T-helper 1 cell treated with Interleukin-12 subunit alpha and Interleukin-12 subunit beta and Interleukin-4 antibody, amounts not matched to agents 30 μg/mL and 1 μg/mL, for 36 hours (primary cell): ENCODE data around the gene ARHGEF26.

Source experiments
- H3K27ac Mint-ChIP-seq: one replicate; pipeline ENCODE4 v1.8.0; 2021; ENCODE audit warnings: mild to moderate bottlenecking, mixed read lengths
- H3K27me3 Mint-ChIP-seq: one replicate; pipeline ENCODE4 v1.8.0; 2021; ENCODE audit warnings: low read depth, mixed read lengths
- H3K36me3 Mint-ChIP-seq: one replicate; pipeline ENCODE4 v1.8.0; 2021; ENCODE audit warnings: low read depth, mixed read lengths
- H3K4me1 Mint-ChIP-seq: one replicate; pipeline ENCODE4 v1.8.0; 2021; ENCODE audit warnings: low read depth, mixed read lengths
- H3K4me3 Mint-ChIP-seq: one replicate; pipeline ENCODE4 v1.8.0; 2021; ENCODE audit warnings: mild to moderate bottlenecking, moderate library complexity, mixed read lengths
- H3K9me3 Mint-ChIP-seq: one replicate; pipeline ENCODE4 v1.8.0; 2021; ENCODE audit warnings: mixed read lengths

Gene ARHGEF26

GRCh38 chr3:154227531-154227930 lies 106.3 kb downstream of the ARHGEF26 start:
- Mint-ChIP-seq H3K36me3 (no peaks in the 10 kb centered on the region), H3K4me3 (no peak overlapping the region), H3K27ac (no peak overlapping the region), H3K27me3 (peaks cover 5% of the 10 kb centered on the region), H3K9me3 (no peaks in the 10 kb centered on the region), H3K4me1 (no peaks in the 10 kb centered on the region)

DNA sequence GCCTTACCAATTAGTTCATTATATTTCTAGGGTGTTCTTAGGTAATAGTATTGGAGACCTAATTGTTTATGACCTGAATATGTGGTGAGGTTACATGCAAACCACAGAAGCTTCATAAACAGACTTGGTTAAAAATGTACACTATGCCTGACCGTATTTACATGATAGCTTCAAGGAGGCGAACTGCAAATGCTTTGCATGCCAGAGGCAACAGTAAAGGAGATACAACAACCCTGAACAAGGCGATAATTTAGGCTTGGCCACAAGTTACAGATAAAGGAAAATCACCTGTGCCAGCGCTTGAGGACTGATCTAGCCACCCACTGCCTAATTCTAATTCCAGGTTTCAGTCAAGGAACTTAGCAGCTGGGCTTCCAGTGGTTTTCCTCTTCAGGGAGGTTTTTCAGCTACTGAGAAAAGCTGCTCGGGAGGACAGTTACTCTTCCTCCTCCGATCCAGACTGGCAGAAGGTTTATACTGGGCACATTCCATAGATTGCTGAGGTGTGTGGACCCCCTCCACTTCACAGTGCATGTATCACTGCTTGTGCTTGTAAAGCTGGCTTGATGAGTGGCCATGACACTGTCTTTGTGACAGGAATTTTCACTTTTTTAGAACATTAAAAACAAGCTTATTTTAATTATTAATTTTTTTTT lies 107.5 kb downstream of the ARHGEF26 start:
- Mint-ChIP-seq H3K9me3 (no peaks in the 10 kb centered on the region), H3K4me1 (no peaks in the 10 kb centered on the region), H3K4me3 (no peak overlapping the region), H3K27ac (no peak overlapping the region), H3K27me3 (peaks cover 3% of the 10 kb centered on the region), H3K36me3 (no peaks in the 10 kb centered on the region)

DNA sequence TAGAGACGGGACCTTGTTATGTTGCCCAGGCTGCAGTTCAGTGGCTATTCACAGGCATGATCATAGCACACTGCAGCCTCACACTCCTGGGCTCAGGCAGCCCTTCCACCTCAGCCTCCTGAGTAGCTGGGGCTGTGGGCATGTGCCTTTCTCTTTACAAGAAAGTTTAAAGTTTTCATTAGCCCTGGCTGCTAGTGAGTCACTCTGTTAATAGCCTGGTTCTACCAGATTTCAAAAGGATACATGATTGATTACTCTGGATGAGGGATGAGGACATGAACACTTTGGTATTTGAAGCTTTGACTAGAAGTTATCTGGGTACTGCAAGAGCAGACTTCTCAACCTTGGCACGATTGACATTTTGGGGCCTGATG lies 108.0 kb downstream of the ARHGEF26 start:
- peaks cover 3% of the 10 kb centered on the region for H3K27me3 Mint-ChIP-seq
- H3K27ac Mint-ChIP-seq, result no peak overlapping the region
- no peaks in the 10 kb centered on the region for H3K4me1 Mint-ChIP-seq
- no peak overlapping the region for H3K4me3 Mint-ChIP-seq
- no peaks in the 10 kb centered on the region for H3K9me3 Mint-ChIP-seq
- no peaks in the 10 kb centered on the region for H3K36me3 Mint-ChIP-seq

GRCh38 chr3:154235330-154235729 lies 114.1 kb downstream of the ARHGEF26 start:
- Mint-ChIP-seq H3K4me3 (no peak overlapping the region), H3K27ac (no peak overlapping the region)

DNA sequence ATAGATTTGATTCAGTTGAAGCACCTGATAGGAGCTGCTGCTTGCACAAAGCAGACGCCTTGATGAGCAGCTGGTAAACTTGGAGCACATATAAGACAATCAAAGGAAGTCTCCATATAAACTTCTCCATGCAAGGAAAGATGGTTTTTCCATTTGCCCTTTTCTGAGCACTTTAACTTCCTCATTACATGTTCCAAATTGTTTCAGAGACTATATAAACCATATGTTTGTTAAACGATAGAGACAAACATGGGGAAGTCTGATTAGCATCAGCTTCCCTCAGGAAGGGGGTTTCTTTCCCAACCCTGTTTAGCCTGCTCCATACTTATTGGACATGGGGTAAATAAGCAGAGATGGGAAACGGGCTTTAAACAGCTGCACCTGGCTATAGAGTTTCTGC lies 115.1 kb downstream of the ARHGEF26 start:
- Mint-ChIP-seq H3K27ac (no peak overlapping the region), H3K4me1 (no peaks in the 10 kb centered on the region), H3K9me3 (no peaks in the 10 kb centered on the region), H3K27me3 (no peaks in the 10 kb centered on the region), H3K4me3 (no peak overlapping the region), H3K36me3 (no peaks in the 10 kb centered on the region)

More at GRCh38 chr3:154235330-154235729, 114.1 kb downstream of the ARHGEF26 start:
- Mint-ChIP-seq H3K9me3 (no peaks in the 10 kb centered on the region), H3K4me1 (no peaks in the 10 kb centered on the region), H3K36me3 (no peaks in the 10 kb centered on the region), H3K27me3 (no peaks in the 10 kb centered on the region)

GRCh38 chr3:154240235-154240634 lies 119.0 kb downstream of the ARHGEF26 start:
- Mint-ChIP-seq H3K9me3 (no peaks in the 10 kb centered on the region), H3K4me1 (no peaks in the 10 kb centered on the region), H3K4me3 (no peak overlapping the region)

DNA sequence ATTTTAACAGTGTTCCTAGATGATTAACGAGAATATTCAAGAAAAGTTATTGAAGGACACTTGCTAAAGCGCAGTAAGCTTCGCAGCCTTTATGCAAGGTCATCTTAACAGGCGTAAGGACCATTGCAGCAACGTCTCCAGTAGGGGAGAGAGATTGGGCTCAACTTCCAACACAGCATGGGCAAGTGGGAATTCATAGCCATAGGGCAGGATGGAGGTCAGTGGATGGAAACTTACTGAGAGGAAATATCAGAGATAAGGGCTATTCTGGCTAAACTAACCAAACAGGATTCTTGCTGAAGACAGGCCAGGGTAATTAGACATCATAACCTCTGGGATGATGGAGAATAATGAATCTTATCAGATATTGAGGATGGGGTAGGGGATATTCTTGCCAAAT lies 120.3 kb downstream of the ARHGEF26 start:
- H3K9me3 Mint-ChIP-seq, result no peaks in the 10 kb centered on the region
- peaks cover under 1% of the 10 kb centered on the region for H3K36me3 Mint-ChIP-seq
- H3K27ac Mint-ChIP-seq, result no peak overlapping the region
- no peaks in the 10 kb centered on the region for H3K27me3 Mint-ChIP-seq
- H3K4me3 Mint-ChIP-seq, result no peak overlapping the region
- H3K4me1 Mint-ChIP-seq, result no peaks in the 10 kb centered on the region

More at GRCh38 chr3:154240235-154240634, 119.0 kb downstream of the ARHGEF26 start:
- H3K27me3 Mint-ChIP-seq, result no peaks in the 10 kb centered on the region
- no peaks in the 10 kb centered on the region for H3K36me3 Mint-ChIP-seq
- H3K27ac Mint-ChIP-seq, result no peak overlapping the region

DNA sequence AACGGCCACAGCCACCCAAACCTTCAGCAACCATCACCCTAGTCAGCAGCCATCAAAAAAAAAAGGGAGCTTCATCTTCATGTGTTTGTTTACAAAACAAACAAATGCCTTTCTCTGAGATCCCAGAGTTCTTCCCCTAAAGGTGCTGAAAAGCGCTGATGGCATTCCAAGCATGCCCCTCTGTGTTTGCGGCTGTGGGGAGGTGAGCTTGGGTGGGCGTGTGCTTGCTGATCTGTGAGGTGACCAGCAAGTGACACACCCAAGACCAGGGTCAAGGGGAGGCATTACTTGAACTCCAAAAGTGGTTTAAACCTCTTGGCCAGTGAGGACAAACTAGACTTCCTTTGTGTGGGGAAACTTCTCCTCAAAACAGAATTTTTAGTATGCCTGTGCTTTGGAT lies 121.6 kb downstream of the ARHGEF26 start:
- Mint-ChIP-seq H3K27me3 (no peaks in the 10 kb centered on the region), H3K4me3 (no peak overlapping the region), H3K9me3 (no peaks in the 10 kb centered on the region), H3K27ac (no peak overlapping the region), H3K36me3 (peaks cover 4% of the 10 kb centered on the region), H3K4me1 (no peaks in the 10 kb centered on the region)

- Mint-ChIP-seq H3K27ac (no peak overlapping the region), H3K27me3 (no peaks in the 10 kb centered on the region), H3K36me3 (peaks cover 4% of the 10 kb centered on the region), H3K4me1 (no peaks in the 10 kb centered on the region), H3K4me3 (no peak overlapping the region), H3K9me3 (no peaks in the 10 kb centered on the region)
Observed at GRCh38 chr3:154243353-154243752, 122.2 kb downstream of the ARHGEF26 start.

- Mint-ChIP-seq H3K4me1 (no peaks in the 10 kb centered on the region), H3K27ac (no peak overlapping the region), H3K9me3 (no peaks in the 10 kb centered on the region), H3K36me3 (peaks cover 4% of the 10 kb centered on the region), H3K4me3 (no peak overlapping the region), H3K27me3 (no peaks in the 10 kb centered on the region)
Observed at GRCh38 chr3:154244644-154245043, 123.5 kb downstream of the ARHGEF26 start.

GRCh38 chr3:154247806-154248415 lies 126.7 kb downstream of the ARHGEF26 start:
- H3K9me3 Mint-ChIP-seq, result no peaks in the 10 kb centered on the region
- no peak overlapping the region for H3K4me3 Mint-ChIP-seq
- no peaks in the 10 kb centered on the region for H3K27me3 Mint-ChIP-seq
- no peaks in the 10 kb centered on the region for H3K4me1 Mint-ChIP-seq
- H3K27ac Mint-ChIP-seq, result no peak overlapping the region
- peaks cover 20% of the 10 kb centered on the region for H3K36me3 Mint-ChIP-seq

GRCh38 chr3:154250291-154250690 lies 129.1 kb downstream of the ARHGEF26 start:
- Mint-ChIP-seq H3K9me3 (no peaks in the 10 kb centered on the region), H3K36me3 (peaks cover 21% of the 10 kb centered on the region), H3K4me1 (no peaks in the 10 kb centered on the region), H3K4me3 (no peak overlapping the region), H3K27me3 (no peaks in the 10 kb centered on the region), H3K27ac (no peak overlapping the region)

DNA sequence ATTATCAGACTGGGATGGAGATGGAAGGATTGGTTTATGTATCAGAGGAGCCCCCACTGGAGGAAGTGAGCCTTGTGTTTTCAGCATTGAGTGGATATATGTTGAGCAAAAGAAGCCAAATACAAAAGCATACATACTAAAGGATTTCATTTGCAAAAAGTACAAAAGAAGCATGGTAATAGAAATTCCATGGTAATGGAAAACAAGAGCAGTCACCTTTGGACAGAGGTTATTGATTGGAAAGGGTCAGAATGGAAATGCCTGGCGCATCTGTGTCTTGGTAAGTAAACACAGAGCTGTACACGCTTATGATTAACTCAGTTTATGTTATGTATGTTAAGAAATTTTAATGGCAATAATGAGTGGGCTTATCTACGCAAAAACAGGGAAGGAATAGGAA lies 130.4 kb downstream of the ARHGEF26 start:
- H3K27me3 Mint-ChIP-seq, result no peaks in the 10 kb centered on the region
- H3K36me3 Mint-ChIP-seq, result peaks cover 19% of the 10 kb centered on the region
- H3K27ac Mint-ChIP-seq, result no peak overlapping the region
- H3K4me1 Mint-ChIP-seq, result no peaks in the 10 kb centered on the region
- H3K4me3 Mint-ChIP-seq, result no peak overlapping the region
- H3K9me3 Mint-ChIP-seq, result no peaks in the 10 kb centered on the region

GRCh38 chr3:154252759-154253638 lies 131.8 kb downstream of the ARHGEF26 start:
- Mint-ChIP-seq H3K27me3 (no peaks in the 10 kb centered on the region), H3K9me3 (no peaks in the 10 kb centered on the region), H3K27ac (no peak overlapping the region), H3K36me3 (peaks cover 23% of the 10 kb centered on the region), H3K4me1 (no peaks in the 10 kb centered on the region), H3K4me3 (no peak overlapping the region)

DNA sequence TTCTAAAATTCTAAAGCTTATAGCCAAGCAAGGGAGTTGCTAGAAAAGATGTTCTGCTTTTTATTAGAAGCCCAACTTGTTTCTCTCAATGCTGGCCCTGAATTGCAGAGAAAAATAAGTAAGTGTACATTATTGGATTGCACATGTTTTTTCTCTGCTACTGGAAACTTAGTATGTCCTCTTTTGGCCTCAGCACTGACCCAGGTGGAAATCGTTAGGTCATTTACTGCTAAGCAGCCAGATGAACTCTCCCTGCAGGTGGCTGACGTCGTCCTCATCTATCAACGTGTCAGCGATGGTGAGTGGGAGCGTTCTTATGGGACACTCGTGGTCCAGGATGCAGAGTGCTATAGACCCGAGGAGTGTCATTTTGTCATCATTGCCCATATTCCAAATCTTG lies 133.3 kb downstream of the ARHGEF26 start:
- H3K4me3 Mint-ChIP-seq, result no peak overlapping the region
- peaks cover 32% of the 10 kb centered on the region for H3K36me3 Mint-ChIP-seq
- H3K4me1 Mint-ChIP-seq, result peaks cover 3% of the 10 kb centered on the region
- H3K27ac Mint-ChIP-seq, result no peak overlapping the region
- no peaks in the 10 kb centered on the region for H3K27me3 Mint-ChIP-seq
- no peaks in the 10 kb centered on the region for H3K9me3 Mint-ChIP-seq
